Measurements from ENCODE around the gene FARP1.

GRCh38 chr13:98473788-98474144 lies 330.9 kb downstream of the FARP1 start:
- no peak for TF ChIP-seq TAF1 (IDR thresholded peaks at IDR 0.05; ENCODE audit: borderline replicate concordance, low read depth, low read length)
- TF ChIP-seq, protein P1, sequence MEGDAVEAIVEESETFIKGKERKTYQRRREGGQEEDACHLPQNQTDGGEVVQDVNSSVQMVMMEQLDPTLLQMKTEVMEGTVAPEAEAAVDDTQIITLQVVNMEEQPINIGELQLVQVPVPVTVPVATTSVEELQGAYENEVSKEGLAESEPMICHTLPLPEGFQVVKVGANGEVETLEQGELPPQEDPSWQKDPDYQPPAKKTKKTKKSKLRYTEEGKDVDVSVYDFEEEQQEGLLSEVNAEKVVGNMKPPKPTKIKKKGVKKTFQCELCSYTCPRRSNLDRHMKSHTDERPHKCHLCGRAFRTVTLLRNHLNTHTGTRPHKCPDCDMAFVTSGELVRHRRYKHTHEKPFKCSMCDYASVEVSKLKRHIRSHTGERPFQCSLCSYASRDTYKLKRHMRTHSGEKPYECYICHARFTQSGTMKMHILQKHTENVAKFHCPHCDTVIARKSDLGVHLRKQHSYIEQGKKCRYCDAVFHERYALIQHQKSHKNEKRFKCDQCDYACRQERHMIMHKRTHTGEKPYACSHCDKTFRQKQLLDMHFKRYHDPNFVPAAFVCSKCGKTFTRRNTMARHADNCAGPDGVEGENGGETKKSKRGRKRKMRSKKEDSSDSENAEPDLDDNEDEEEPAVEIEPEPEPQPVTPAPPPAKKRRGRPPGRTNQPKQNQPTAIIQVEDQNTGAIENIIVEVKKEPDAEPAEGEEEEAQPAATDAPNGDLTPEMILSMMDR (IDR thresholded peaks at IDR 0.05), result no peak
- no peak for TF ChIP-seq EP300 (IDR thresholded peaks at IDR 0.05; ENCODE audit: borderline replicate concordance in 1 of 2, low read depth in 1 of 2, low read length in 1 of 2)
- TF ChIP-seq, protein P2, sequence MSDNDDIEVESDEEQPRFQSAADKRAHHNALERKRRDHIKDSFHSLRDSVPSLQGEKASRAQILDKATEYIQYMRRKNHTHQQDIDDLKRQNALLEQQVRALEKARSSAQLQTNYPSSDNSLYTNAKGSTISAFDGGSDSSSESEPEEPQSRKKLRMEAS (IDR thresholded peaks at IDR 0.05; ENCODE audit: low read depth), result no peak
- no peak for TF ChIP-seq POLR2AphosphoS5 (IDR thresholded peaks at IDR 0.05; ENCODE audit: low read depth, low read length)
- no peak for TF ChIP-seq SMC3 (IDR thresholded peaks at IDR 0.05; ENCODE audit: low read depth, low read length)
- TF ChIP-seq SIN3A (IDR thresholded peaks at IDR 0.05; ENCODE audit: borderline replicate concordance, low read depth, low read length), result no peak
- TF ChIP-seq RAD21 (IDR thresholded peaks at IDR 0.05; ENCODE audit: low read length), result no peak
- no peak for TF ChIP-seq EZH2phosphoT487 (IDR thresholded peaks at IDR 0.05; ENCODE audit: borderline replicate concordance, low read depth)
- no peak for TF ChIP-seq CHD2 (IDR thresholded peaks at IDR 0.05; ENCODE audit: low read length, partially characterized antibody)
- TF ChIP-seq MXI1 (IDR thresholded peaks at IDR 0.05; ENCODE audit: low read depth, low read length), result no peak
- TF ChIP-seq PBX3 (IDR thresholded peaks at IDR 0.05), result no peak
- no peak for TF ChIP-seq RFX5 (IDR thresholded peaks at IDR 0.05; ENCODE audit: low read length)
